ENCODE measurements around the gene AUTS2.

The AUTS2 gene

DNA sequence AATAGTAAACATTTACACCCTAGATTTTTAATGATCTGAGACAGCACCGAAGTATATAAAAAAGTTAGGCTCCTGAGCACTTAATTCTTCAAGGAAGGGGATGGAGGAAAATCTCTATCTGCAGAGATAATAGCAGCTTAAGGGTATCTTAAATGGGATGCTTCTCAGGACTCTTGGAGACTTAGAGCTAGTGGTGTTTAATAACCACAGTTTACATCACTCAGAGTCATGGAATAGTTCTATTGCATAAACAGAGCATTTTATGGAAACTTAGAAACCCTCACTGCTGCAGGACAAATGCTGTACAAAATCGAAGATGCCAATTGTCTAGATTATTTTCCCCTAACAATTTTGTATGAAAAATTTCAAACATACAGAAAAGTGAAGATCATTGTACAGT is 1134.8 kb downstream of the AUTS2 start:
- Mint-ChIP-seq H3K36me3 (no peaks in the 10 kb centered on the region), H3K9me3 (ENCODE audit: low read depth) (no peaks in the 10 kb centered on the region), H3K4me1 (ENCODE audit: low read depth) (peaks cover 15% of the 10 kb centered on the region), H3K27me3 (no peaks in the 10 kb centered on the region), H3K4me3 (no peak overlapping the region), H3K27ac (no peak overlapping the region)

DNA sequence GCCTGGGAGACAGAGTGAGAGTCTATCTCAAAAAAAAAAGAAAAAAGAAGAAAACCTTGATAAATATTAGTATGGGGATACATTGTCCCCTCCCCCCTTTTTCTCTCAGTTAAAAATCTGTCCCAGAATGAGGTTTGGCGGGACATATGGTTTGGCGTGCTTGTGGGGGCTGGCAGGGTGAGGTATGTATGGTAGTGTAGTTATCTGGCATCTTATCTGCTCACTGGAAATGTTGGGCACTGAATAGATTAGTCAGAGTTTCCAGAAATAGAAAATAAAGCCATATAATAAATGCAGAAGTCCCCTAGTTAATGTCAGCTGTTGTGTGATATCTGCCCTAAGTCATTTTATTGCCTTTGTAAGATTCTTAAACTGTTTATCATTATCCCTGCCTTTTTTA is 1136.1 kb downstream of the AUTS2 start:
- Mint-ChIP-seq H3K27me3 (no peaks in the 10 kb centered on the region), H3K36me3 (no peaks in the 10 kb centered on the region), H3K4me3 (no peak overlapping the region), H3K9me3 (ENCODE audit: low read depth) (no peaks in the 10 kb centered on the region), H3K4me1 (ENCODE audit: low read depth) (peaks cover 15% of the 10 kb centered on the region), H3K27ac (no peak overlapping the region)

DNA sequence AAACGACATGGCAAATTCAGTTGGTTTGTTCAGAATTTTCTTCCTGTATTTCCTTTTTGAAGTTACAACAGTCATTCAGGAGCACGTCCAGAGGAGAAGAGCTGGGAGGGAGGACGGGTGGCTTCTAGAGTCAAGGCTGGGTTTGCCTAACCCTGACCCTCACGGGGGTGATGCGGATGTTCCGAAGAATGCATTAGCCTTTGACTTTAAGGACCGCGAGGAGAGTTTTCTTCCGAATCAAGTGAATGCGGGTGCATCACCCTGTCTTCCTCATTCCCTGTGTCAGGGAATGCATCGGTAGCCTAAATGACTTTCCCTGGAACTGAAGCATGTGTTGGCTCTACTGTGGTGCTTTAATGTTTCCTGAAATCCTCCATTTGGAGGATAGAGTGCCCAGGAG is 1137.0 kb downstream of the AUTS2 start:
- H3K4me1 Mint-ChIP-seq (ENCODE audit: low read depth), result peaks cover 15% of the 10 kb centered on the region
- no peak overlapping the region for H3K4me3 Mint-ChIP-seq
- H3K9me3 Mint-ChIP-seq (ENCODE audit: low read depth), result no peaks in the 10 kb centered on the region
- H3K27me3 Mint-ChIP-seq, result no peaks in the 10 kb centered on the region
- H3K36me3 Mint-ChIP-seq, result no peaks in the 10 kb centered on the region
- no peak overlapping the region for H3K27ac Mint-ChIP-seq

DNA sequence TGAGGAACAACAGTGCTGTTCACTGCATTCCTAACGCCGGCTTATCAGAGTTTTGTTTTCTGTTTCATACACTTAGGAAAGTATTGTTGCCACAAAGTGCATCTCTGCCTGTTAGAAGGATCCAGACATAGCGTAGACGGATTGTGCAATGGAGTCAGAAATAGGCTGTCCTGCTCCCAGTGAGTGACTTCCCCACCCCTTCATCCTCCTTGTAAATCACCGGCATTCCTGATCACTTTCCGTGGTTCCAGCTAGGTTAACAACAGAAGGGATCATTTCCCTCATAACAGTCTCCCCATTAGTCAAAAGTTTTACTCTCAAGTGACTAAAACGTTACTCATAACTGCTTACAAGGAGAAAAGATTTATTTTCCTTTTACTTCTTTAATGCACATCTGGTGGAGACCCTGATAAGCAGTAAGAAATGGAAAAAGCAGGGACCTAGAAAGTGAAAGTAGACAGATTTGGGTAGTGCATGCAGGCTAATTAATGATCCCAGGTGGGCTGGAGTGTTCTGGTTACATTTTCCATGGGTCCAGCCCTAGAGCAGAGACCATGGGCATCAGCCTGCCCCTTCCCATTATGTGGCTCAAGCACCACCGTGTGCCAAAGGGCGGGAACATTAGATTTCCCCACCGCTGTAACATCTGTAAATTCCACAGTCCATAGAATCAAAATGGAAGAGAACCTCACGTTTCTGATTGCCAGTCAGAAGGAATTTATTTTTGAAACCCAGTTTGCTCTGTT is 1138.6 kb downstream of the AUTS2 start:
- no peaks in the 10 kb centered on the region for H3K27me3 Mint-ChIP-seq
- H3K9me3 Mint-ChIP-seq (ENCODE audit: low read depth), result no peaks in the 10 kb centered on the region
- H3K27ac Mint-ChIP-seq, result no peak overlapping the region
- no peaks in the 10 kb centered on the region for H3K36me3 Mint-ChIP-seq
- H3K4me1 Mint-ChIP-seq (ENCODE audit: low read depth), result peaks cover 15% of the 10 kb centered on the region
- H3K4me3 Mint-ChIP-seq, result no peak overlapping the region

DNA sequence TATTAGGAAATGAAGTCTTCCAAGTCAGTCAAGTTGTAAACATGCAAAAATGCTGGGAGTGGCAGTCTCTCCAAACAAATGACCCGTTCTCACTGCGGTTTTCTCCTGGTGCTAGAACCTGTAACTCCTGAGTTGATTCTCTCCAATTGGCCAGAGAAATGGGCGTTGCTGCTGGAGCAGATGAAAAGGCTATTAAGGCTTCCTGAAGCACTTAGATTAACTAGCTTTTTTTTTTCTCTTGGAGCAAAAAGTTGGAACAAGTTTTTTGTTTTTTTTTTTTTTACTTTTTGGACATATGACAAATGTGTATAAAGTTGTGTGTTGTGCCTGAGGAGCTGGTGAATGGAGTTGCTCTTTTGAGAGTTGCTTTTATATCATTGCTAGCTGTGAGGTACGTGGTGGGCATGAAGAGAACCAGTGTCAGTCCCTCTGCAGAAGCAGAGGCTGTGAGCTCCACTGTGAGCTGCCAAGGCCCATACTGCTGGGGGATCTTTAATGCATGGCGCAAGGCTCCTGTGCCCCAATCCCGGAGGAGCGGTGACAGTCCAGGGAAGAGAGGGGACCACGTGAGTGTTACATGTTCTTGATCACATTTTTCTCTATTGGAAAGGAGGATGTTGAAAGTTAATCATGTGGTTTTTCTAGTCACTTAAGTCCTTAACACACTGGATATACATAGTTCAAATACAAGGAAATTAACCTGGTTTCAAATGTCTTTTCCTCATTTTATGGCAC is 1140.0 kb downstream of the AUTS2 start:
- Mint-ChIP-seq H3K4me1 (ENCODE audit: low read depth) (peaks cover 15% of the 10 kb centered on the region), H3K36me3 (no peaks in the 10 kb centered on the region)

DNA sequence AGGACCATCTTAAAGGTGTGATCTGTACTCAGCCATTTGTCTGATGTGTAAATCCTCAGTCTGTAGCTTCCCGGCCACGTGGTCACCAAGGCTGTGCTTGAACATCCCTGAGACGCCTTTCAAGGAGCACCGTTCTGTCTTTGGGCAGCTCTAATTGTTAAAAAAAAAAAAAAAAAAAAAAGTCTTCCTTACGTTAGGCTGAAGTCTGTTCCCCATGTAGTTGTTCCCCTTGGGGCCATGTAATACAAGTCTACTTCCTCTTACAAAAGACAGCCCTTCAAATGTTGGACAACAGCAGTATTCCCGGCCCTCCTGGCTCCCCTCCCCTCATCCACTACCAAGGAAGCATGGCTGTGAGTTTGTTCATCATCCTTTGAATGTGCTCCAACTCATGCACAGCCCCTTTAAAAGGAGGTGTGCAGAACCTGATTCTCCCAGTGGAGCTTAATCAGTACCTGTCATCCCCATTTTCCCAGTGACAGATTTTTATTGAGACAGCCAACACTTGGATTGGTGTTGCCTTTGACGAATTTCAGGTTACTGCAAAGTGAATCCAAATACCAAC is 1141.5 kb downstream of the AUTS2 start:
- no peaks in the 10 kb centered on the region for H3K27me3 Mint-ChIP-seq
- no peaks in the 10 kb centered on the region for H3K36me3 Mint-ChIP-seq
- H3K4me1 Mint-ChIP-seq (ENCODE audit: low read depth), result peaks cover 15% of the 10 kb centered on the region

More for the DNA sequence above, 1140.0 kb downstream of the AUTS2 start:
- Mint-ChIP-seq H3K27ac (no peak overlapping the region), H3K4me3 (no peak overlapping the region), H3K9me3 (ENCODE audit: low read depth) (no peaks in the 10 kb centered on the region), H3K27me3 (no peaks in the 10 kb centered on the region)

DNA sequence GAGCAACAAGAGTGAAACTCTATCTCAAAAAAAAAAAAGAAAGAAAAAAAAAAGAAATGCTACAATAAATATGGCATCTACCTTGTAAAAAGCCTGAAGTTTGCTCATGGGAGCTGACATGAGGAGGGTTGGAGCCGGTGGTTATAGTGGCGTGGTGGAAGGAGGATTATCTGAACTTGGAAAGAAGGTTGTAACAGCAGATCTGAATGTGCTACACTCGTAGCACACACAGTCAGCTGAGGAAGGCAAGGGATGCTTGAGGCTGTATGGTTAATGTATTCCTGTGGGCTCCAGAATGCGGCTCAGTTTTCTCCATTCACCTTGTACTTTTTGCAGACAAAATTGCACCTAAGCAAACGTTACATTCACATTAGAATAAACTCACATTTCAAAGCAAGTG is 1143.4 kb downstream of the AUTS2 start:
- Mint-ChIP-seq H3K4me3 (no peak overlapping the region), H3K27ac (no peak overlapping the region), H3K4me1 (ENCODE audit: low read depth) (peaks cover 9% of the 10 kb centered on the region), H3K27me3 (no peaks in the 10 kb centered on the region), H3K9me3 (ENCODE audit: low read depth) (no peaks in the 10 kb centered on the region), H3K36me3 (no peaks in the 10 kb centered on the region)

More for the DNA sequence above, 1141.5 kb downstream of the AUTS2 start:
- no peak overlapping the region for H3K4me3 Mint-ChIP-seq
- H3K27ac Mint-ChIP-seq, result no peak overlapping the region
- no peaks in the 10 kb centered on the region for H3K9me3 Mint-ChIP-seq (ENCODE audit: low read depth)

DNA sequence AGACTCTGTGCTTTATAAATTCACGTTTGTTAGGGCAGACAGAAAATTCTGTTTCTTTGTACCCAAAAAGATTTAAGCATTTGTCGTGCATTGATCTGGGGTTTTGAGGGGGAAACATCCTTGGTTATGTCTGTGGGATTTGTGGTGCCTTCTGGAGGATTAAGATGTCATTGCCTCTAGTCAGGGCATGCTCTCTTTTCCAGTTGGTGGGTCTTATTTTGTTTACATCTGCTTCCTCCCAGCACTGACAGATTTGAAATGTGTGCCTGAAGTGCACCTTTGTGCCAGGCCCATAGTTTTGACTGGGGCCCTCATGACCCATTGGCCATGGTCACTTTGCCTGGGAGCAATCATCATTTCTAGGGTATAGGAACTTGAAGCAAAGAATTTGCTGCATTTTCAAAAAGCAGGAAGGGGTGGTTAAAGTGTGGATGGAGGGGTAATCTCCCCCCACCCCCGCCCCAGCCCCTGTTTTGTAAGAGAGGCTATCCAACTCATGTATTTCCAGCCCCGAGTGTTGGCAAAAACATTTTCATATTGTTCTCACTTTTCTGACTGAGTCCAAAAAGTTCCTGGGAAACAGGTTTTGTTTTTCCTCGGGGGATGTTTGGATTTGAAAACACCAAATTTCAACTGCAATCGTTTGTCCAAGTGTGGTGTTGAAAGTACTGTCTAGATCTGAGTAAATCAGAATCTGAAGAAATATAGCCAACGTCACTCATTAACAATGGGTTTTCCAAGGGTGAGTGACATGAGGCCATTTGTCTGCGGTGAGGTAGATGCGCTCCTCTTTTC is 1145.5 kb downstream of the AUTS2 start:
- H3K4me1 Mint-ChIP-seq (ENCODE audit: low read depth), result no peaks in the 10 kb centered on the region
- H3K27ac Mint-ChIP-seq, result no peak overlapping the region
- no peaks in the 10 kb centered on the region for H3K36me3 Mint-ChIP-seq
- no peaks in the 10 kb centered on the region for H3K9me3 Mint-ChIP-seq (ENCODE audit: low read depth)
- no peak overlapping the region for H3K4me3 Mint-ChIP-seq
- no peaks in the 10 kb centered on the region for H3K27me3 Mint-ChIP-seq

DNA sequence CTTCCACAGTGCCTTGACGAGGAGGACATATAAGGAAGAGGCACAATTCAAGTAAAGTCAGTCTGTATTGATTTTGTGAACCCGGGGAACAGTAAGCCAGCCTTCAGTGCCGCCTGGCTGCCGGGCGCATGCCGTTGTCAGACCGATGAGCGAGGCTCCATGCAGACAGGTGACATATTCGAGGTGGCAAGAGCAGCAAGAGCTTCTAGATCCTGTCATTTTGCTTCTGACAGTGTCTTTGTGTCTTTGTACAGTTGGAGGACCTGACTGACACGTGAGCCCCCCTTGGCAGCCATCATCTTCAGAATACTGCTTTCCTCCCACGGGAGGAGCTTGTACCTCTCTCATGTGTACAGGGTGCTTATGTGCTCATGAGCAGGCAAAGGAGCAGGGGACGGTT is 1146.2 kb downstream of the AUTS2 start:
- Mint-ChIP-seq H3K27me3 (no peaks in the 10 kb centered on the region), H3K27ac (no peak overlapping the region), H3K4me3 (no peak overlapping the region), H3K36me3 (no peaks in the 10 kb centered on the region), H3K4me1 (ENCODE audit: low read depth) (no peaks in the 10 kb centered on the region), H3K9me3 (ENCODE audit: low read depth) (no peaks in the 10 kb centered on the region)

DNA sequence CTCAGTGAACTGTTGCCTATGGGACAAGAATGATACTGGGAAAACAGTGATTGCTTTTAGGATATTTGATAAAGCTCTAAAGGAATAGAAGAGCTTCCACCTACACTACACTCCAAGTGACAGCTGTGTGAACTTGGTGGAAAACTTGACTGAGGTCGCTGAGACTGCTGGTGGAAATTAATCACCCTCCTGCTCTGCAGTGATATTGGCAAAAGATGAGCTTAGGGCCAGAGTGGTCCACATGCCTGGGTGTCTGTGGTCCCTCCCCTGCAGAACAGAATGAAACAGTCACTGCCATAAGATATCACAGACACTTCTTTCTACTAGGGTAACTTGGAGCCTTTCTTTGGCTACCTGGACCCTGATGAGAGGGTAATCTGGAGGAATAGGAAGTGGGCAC is 1151.6 kb downstream of the AUTS2 start:
- H3K9me3 Mint-ChIP-seq (ENCODE audit: low read depth), result no peaks in the 10 kb centered on the region
- no peak overlapping the region for H3K4me3 Mint-ChIP-seq
- peaks cover 1% of the 10 kb centered on the region for H3K27me3 Mint-ChIP-seq
- no peaks in the 10 kb centered on the region for H3K36me3 Mint-ChIP-seq
- no peak overlapping the region for H3K27ac Mint-ChIP-seq
- no peaks in the 10 kb centered on the region for H3K4me1 Mint-ChIP-seq (ENCODE audit: low read depth)

DNA sequence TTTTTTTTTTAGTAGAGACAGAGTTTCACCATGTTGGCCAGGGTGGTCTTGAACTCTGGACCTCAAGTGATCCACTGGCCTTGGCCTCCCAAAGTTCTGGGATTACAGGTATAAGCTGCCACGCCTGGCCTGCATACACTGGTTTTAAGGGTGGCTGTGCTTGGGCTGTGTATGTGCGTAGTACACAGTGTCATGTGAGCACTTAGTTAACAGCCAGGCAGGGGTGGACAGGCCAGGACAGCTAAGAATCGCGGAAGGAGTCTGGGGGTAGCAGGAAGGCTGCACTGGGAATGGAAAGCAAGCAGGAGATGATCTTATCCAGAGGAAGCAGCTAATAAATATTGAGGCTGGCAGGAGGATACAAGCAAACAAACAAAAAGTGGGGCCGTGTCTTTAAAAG is 1153.6 kb downstream of the AUTS2 start:
- Mint-ChIP-seq H3K27ac (no peak overlapping the region), H3K4me3 (no peak overlapping the region), H3K36me3 (no peaks in the 10 kb centered on the region), H3K4me1 (ENCODE audit: low read depth) (no peaks in the 10 kb centered on the region), H3K27me3 (peaks cover 1% of the 10 kb centered on the region), H3K9me3 (ENCODE audit: low read depth) (no peaks in the 10 kb centered on the region)

DNA sequence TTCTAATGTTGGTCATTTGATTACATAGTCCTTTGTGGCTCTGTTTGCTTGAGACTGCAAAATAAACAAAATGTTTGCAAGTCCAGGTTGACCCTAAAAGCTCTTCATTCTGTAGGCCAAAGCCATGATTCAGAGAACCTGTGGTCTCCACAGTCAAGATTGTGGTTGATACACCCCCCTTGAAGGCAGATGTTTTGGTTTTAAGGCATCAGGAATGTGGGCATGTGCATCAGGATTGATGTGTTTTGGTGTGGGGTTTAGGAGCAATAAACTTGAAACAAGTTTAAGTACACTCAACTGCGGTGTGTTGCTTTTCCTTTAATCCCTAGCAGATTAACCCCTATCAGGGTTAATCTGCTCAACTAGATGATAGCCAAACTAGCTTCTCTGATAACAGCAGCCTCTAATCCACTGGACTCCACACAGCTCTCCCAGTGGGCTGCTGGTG is 1154.5 kb downstream of the AUTS2 start:
- no peaks in the 10 kb centered on the region for H3K4me1 Mint-ChIP-seq (ENCODE audit: low read depth)
- no peaks in the 10 kb centered on the region for H3K9me3 Mint-ChIP-seq (ENCODE audit: low read depth)
- no peak overlapping the region for H3K27ac Mint-ChIP-seq
- no peaks in the 10 kb centered on the region for H3K36me3 Mint-ChIP-seq
- H3K4me3 Mint-ChIP-seq, result no peak overlapping the region
- peaks cover 1% of the 10 kb centered on the region for H3K27me3 Mint-ChIP-seq

DNA sequence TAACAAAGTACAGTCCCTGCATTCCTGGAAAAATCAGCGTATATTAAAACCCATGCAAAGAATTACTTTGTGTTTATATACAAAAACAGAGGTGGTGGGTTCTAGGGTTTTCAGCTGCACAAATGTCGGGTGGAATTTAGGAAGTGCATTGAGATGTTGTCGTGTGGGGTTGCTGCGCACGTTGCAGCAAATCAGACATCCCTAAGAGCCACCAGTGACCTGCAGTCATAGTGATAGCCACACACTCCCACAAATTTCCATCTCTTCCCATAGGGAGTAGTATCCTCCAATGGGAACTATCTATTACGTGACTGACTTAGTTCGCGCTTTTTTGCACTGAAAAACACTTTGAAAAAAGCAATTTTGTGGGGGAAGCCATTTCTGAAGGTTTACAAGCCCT is 1158.5 kb downstream of the AUTS2 start:
- Mint-ChIP-seq H3K36me3 (no peaks in the 10 kb centered on the region), H3K4me1 (ENCODE audit: low read depth) (no peaks in the 10 kb centered on the region), H3K4me3 (no peak overlapping the region), H3K27me3 (no peaks in the 10 kb centered on the region), H3K27ac (no peak overlapping the region), H3K9me3 (ENCODE audit: low read depth) (no peaks in the 10 kb centered on the region)

DNA sequence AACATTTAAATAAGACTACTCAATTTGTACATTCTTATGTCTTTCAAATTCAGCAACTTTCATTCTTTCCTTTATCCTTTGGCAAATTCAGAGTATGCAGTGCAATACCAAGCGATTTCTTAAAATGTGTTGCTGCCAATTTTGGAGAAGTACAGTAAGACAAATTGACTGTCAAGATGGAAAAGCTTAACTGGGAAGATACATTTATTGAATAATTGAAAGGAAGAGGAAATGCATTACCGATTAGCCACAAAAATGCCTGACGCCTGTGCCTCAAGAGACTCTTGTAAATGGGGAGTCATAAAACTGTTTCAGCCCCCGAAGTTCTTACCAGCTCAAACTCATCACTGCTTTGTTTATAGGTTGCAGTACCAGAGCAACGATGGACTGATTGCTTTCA is 1160.4 kb downstream of the AUTS2 start:
- Mint-ChIP-seq H3K9me3 (ENCODE audit: low read depth) (no peaks in the 10 kb centered on the region), H3K4me3 (no peak overlapping the region), H3K27ac (no peak overlapping the region), H3K4me1 (ENCODE audit: low read depth) (no peaks in the 10 kb centered on the region), H3K36me3 (no peaks in the 10 kb centered on the region), H3K27me3 (no peaks in the 10 kb centered on the region)

DNA sequence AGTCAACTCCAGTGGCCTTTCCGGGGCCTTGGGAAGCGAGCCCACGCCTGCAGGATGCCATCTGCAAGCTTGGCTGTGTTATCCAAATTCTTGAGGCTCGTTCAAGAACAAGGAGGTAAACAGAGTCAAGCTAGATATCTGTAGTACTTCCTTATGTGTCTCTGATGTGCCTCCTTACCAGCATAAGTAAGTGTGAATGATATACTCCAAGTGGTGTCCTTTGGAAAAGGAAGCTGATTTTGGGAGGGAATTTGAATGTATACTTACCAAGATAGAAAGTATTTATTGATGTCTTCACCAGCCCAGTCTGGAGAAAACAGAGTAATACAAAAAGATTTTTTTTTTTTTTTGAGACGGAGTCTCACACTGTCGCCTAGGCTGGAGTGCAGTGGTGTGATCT is 1161.4 kb downstream of the AUTS2 start:
- Mint-ChIP-seq H3K4me1 (ENCODE audit: low read depth) (no peaks in the 10 kb centered on the region), H3K4me3 (no peak overlapping the region), H3K36me3 (no peaks in the 10 kb centered on the region), H3K9me3 (ENCODE audit: low read depth) (no peaks in the 10 kb centered on the region), H3K27me3 (no peaks in the 10 kb centered on the region), H3K27ac (no peak overlapping the region)
